Fibroblast of skin of abdomen (primary cell): ENCODE data around the gene GLOD4.

ENCODE experiments used
- DNase-seq: peaks from one replicate; pipeline ENCODE4 v3.0.0-alpha.2; 2013

The GLOD4 gene

DNA sequence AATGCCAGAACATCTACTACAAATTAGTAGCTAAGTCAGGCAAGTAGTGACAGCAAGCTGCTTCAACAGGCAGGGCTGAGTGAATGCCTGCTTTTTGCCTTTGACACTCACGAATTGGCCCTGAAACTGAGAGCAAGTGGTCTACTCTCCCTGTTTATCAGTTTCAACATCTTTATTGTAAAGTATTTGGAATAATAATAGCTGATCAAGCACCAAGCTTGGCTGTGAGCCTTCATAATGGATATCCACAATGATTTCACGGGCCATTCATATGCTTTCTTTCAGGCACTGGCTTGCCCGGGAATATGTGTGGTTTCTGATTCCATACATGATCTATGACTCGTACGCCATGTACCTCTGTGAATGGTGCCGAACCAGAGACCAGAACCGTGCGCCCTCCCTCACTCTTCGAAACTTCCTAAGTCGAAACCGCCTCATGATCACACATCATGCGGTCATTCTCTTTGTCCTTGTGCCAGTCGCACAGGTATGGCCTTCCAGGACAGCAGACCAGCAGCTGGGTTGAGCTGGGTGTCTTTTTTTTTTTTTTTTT is 44.4 kb downstream of the GLOD4 start:
- DNase-seq: no peak

- DNase-seq: no peak
Measured at GRCh38 chr17:733743-734142, 48.3 kb downstream of the GLOD4 start.

DNA sequence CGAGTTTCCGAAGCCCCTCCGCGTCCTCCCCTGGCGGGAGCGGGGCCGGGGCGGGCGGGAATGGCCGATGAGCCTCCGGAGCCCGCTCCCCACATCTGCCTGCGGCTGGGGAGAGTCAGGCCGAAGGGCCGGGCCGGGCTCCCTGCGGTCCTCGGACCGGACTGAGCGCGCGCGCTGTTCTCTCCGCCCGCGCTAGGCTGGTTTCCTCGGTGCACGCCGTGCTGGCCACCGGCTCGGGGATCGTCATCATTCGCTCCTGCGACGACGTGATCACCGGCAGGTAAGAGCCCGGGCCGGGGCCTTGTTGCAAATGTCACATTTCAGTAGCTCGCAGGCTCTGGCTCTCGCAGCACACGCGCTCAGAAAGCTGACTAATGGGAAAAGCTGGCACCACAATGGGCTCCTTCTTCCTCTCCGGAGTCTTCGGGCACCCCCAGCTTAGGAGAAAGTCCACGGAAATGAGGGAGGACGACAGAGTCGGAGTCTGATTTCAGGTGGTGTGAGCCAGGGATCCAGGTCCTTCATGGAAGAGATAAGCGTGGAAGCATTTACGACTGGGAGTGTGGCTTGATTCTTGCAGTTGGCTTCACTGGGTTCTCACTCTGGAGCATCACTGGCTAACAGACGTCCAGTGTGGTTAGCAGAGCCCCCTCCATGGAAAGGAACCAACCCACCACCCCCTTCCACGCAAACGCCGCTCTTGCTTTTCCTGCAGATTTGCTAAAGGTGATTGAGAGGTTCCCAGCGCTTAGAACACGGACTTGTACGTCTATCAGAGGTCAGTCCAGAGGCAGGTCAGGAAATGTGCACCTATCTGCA is 49.0 kb downstream of the GLOD4 start:
- peak; percentile 38 for DNase-seq

DNA sequence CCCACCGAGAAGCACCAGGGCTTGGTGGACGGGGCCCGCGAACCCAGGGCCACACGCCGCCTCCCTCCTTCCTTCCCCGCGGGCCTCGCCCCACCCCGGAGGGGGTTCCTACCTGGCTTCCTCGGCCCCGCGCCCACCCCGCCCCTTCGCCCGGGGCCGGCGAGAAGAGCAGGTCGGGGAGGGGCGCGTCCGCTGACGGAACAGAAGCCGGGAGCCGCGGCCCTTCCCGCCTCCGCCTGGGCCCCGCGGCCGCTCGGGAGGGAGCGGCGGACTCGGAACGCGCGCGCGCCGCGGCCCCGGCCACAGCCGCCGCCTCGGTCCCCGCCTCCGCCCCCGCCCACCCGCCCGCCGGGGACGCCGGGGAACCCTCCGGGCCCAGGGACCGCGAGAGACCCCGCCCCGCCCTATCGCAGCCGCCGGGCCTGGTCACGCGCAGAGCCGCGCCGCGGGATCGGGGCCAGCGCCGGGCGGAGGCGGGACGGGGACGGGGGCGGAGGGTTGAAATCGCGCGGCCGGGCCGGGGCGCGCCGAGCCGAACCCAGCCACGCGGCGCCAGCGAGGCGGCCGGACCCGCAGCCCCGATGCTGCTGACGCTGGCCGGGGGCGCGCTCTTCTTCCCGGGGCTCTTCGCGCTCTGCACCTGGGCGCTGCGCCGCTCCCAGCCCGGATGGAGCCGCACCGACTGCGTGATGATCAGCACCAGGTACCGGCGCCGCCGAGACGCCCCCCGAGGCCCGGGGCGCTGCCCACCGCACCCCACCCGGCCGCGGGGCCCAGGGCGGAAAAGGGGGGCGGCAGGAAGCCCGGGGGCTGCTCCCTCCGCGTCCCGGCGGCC is 49.8 kb downstream of the GLOD4 start, which contains the start of gene TLCD3A:
TLCD3A (plus strand) TSS at position 530 of the 835 bp plus-strand sequence; CDS start at position 582, 52 bp downstream.
- peak; percentile 75 for DNase-seq

DNA sequence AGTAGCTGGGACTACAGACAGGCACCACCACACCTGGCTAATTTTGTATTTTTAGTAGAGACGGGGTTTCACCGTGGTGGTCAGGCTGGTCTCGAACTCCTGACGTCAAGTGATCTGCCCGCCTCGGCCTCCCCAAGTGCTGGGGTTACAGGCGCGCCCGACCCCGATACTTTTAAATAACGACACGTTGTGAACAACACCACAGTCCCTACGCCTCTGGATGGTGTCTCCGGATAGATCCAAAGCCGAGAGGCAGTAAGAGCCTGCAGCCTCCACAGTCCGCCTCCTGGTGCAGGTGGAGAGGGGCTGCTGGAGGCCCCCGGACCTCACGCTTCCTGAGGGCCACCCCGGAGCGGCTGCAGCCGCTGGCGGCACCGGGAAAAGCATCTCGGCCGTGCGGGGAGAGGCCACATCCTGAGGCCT is 50.4 kb downstream of the GLOD4 start:
- no peak for DNase-seq

DNA sequence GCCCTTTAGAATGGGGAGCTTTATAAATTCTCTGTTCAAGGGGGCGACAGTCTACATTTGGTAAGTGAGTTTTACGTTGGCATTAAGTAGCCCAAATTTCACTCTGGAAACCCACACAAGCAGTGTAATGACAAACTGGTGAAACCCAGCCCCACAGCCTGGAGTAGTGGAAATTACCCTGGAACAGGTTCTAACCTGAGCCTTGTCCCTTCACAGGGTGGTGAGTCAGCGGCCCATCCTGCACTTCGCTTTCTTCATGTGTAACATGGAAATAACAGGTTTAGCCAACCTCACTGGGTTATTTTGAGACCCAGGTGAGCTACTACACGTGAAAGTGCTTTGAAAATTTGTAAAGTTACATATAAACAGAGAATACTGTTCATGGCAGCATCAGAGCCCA is 53.2 kb downstream of the GLOD4 start:
- no peak for DNase-seq

DNA sequence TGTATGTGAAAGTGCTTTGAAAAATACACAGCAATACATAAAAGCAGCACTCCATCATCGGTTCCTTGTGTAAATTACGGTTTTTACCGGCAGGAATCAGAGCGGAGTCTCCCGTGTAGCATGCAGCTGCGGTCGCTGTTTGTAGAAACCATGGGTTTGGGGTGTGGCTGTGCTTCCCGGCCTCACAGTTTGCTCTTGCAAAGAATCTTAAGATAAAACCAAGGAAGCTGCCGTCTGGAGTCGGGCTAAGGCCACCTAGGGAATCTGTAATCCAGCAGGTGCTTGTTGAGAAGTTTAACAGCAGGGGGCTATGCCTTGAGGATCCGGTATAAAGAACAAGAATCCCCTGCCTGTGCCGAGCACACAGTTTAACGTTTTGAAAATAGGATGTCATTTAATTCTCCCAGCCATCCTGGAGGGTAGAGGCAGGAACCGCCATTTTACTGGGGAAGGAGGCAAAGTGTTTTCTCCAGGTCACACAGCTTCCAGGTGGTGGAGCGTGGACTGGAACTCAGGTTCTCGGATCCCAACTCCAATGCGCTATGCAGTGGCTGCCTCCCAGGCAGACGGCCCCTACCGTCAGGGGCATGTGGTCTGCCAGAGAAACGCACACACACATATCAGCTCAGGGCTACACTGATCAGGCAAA is 55.7 kb downstream of the GLOD4 start:
- no peak for DNase-seq

DNA sequence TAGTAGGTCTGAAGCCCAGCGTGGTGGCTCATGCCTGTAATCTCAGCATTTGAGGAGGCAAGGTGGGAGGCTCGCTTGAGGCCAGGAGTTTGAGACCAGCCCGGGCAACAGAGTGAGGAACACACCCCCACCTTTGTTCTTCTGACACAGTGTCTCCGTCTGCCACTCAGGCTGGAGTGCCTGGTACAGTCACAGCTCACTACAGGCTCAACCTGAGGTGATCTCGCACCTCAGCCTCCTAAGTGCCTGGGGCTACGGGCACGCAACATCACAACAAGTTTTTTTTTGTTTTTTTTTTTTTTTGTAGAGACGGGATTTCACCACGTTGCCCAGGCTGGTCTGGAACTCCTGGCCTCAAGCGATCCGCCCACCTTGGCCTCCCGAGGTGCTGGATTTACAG is 56.3 kb downstream of the GLOD4 start:
- DNase-seq: no peak

DNA sequence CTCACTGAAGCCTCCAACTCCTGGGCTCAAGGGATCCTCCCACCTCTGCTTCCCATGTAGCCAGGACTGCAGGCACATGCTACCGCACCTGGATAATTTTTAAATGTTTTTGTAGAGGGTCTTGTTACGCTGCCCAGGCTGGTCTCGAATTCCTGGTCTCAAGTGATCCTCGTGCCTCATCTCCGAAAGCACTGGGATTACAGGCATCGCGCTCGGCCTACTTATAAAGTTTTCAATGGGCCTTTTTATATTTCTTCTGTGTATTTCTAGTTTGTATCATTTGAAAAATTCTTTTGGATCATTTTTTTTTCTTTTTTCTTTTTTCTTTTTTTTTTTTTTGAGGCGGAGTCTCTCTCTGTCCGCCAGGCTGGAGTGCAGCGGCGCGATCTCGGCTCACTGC is 57.0 kb downstream of the GLOD4 start:
- no peak for DNase-seq

GRCh38 chr17:721540-721937 is 60.5 kb downstream of the GLOD4 start:
- no peak for DNase-seq

DNA sequence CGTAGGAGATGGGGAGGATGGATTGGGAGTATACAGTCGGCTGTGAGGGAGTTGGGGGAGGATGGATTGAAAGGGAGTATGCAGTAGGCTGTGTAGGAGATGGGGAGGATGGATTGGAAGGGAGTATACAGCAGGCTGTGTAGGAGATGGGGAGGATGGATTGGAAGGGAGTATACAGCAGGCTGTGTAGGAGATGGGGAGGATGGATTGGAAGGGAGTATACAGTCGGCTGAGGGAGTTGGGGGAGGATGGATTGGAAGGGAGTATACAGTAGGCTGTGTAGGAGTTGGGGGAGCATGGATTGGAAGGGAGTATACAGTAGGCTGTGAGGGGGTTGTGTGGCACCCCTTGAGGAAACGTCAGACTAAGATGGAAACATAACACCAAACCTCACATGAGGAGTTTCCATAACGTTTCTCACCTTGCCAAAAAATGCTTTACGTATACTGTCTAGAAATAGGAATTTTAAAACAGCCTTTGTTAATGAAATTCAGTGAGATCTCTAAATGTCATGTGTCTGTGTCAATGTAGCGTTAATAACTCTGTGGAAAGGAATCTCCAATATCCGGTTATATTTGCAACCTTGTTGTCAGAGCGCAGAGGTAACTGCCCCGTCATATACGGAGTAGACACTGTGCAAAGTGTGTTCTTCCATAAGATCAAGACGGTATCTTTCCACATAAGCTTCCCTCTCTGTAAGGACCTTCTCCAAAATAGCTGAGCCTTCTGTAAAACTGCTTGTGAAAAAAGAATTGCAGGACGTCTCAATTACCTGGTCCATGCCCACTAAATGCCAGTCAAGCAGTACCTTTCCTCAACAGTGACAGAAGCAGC is 61.2 kb downstream of the GLOD4 start:
- no peak for DNase-seq

- no peak for DNase-seq
Measured at GRCh38 chr17:718075-718474, 64.0 kb downstream of the GLOD4 start.
